Fibroblast of pulmonary artery (primary cell): ENCODE results near the gene ATP6V0E1.

Experiments
- DNase-seq: peaks from one replicate; pipeline ENCODE4 v3.0.0-alpha.2; 2010; ENCODE audit warnings: low read depth
- H3K4me3 ChIP-seq: replicated peaks from 2 replicates; pipeline ENCODE4 v1.5.1; 2011; ENCODE audit warnings: low read depth, mild to moderate bottlenecking, control low read depth, low read length, moderate library complexity
- CTCF ChIP-seq: IDR thresholded peaks from 2 replicates; pipeline ENCODE4 v1.5.1; 2011; ENCODE audit warnings: mild to moderate bottlenecking, control low read depth, low read length, inconsistent platforms; ENCODE audit errors: missing control alignments

ATP6V0E1 gene

DNA sequence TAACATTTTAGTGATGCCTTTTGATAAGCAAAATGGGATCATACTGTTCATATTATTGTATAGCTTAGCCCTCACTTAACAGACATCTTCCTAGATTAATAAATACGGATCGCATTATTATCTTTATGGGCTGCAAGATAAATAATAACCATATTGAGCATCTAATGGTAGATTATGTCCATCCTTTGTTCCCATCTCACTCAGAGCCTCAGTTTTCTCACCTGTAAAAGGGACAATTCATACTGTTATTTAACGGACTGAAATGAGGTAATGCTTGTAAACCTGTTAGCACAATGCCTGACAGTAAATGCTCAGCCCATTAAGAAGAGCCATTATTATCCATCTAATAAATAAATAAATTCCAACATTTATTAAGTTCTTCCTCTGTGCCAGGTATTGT is 27.3 kb upstream of the ATP6V0E1 start:
- no peak for DNase-seq
- H3K4me3 ChIP-seq: no peak overlapping the region
- no peak for TF ChIP-seq CTCF

DNA sequence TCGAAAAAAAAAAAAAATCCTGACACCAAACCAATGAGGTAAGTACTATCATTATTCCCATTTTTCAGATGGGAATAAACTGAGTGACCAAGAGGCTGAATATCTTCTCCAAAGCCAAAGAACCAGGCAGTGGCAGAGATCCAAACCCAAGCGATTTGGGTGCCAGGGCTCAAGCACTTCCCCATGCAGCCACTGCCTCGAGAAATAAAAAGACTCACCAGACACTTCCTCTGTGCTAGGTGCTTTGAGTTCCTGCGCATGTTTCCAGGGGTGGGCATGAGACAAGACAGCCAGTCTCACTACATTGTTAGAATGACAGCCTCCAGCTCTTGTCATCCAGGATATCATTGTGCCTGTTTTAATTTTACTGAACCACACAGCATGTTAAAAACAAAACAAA is 26.6 kb upstream of the ATP6V0E1 start:
- no peak overlapping the region for H3K4me3 ChIP-seq
- no peak for TF ChIP-seq CTCF
- DNase-seq: no peak

DNA sequence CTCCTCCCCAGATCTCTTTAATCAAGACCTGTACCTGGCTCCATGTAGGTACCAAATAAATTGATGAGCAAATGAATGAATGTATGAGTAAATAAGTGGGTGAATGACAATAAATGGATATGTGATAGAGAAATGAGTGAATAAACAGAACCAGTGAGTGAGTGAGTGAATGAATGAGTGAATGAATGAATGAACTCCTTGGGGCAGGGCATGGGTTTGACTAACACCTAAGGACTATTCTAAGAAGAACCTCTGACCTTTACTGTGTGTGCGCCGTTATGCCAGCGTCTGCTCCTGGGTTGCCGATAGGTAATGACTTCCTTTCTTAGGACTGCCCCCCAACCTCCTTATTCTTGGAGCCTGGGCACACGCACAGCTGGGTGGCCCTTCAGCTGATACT is 26.1 kb upstream of the ATP6V0E1 start:
- no peak for DNase-seq
- H3K4me3 ChIP-seq: no peak overlapping the region
- no peak for TF ChIP-seq CTCF

GRCh38 chr5:172958331-172959046 is 25.1 kb upstream of the ATP6V0E1 start:
- DNase-seq: peak; percentile 64
- TF ChIP-seq CTCF: no peak
- peak overlapping the region; percentile 100 for H3K4me3 ChIP-seq

DNA sequence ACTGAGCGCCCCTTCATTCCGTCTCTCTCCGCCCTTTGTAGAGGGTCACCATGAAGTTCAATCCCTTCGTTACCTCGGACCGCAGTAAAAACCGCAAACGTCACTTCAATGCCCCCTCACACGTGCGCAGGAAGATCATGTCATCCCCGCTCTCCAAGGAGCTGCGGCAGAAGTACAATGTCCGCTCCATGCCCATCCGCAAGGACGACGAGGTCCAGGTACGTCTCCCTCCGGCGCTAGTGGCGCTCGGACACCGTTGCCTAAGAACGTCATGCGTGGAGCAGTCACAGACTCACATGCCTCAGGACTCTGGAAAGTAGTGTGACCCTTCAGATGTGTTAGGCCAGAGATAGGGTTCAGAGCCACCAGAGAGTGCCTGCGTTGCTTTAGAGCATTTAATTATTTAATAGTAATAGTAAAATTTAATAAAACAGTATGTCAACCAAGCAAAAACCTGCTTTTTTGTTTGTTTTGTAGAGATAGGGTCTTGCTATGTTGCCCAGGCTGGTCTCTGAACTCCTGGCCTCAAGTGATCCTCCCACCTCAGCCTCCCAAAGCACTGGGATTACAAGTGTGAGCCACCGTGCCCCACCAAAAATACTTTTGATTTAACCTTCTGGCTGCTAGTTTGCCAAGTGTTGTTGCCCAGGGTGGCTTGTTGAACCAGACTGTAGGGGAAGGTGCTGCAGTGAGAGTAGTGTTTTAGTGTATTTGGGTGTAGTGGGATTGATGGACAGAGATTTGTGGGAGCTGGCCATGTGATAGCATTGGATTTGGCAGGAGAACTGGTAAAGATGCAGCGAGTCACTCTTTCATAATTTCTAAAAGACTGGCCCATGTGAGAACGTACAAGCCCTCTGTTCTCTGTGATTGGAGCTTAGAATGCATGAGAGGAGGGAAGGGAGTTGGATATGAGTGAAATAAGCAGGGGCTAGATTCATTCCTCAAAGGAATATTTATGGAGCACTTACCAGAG is 23.5 kb upstream of the ATP6V0E1 start:
- no peak for TF ChIP-seq CTCF
- peak overlapping the region; percentile 100 for H3K4me3 ChIP-seq
- no peak for DNase-seq

DNA sequence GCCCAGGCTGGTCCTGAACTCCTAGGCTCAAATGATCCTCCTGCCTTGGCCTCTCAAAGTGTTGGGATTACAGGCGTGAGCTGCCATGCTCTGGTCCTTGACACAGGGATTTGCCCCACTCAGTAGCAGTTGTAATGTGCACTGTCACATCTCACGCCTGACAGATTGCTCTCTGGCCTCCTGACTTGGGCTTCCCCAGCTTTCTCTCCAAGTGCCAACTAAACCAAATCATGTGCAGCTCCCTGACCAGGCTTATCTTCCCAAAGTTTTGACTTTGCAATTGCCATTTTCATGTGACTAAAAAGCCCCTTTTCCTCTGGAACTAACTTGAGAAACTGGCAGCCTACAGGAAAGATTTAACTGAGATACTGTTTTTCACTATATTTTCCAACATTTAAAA is 13.7 kb upstream of the ATP6V0E1 start:
- no peak for DNase-seq
- no peak for TF ChIP-seq CTCF
- no peak overlapping the region for H3K4me3 ChIP-seq
